Activated B cell treated with CpG ODN at 0.5 μM for 24 hours (primary cell): Measurements from ENCODE around the gene CXCL14. TPM values are rescaled to one million over a fixed set of nuclear protein-coding genes. Genes with fewer than 3 reads are reported as not detected.

Source experiments
- ATAC-seq: fragments of 200-7000 bp; cut with Tn5 transposase; one replicate; pipeline ENCODE4 v1.10.0; 2021; ENCODE audit warnings: low read depth, mild to moderate bottlenecking, moderate library complexity
- CTCF ChIA-PET: fragments of 350-600 bp; sonication (Branson Sonifier 250); formaldehyde crosslinking; loops from one replicate; lab custom pipeline; 2021; ENCODE audit warnings: antibody characterized with exemption; lab: Charles Lee
- POLR2A ChIA-PET: fragments of 350-600 bp; sonication (Branson Sonifier 250); formaldehyde crosslinking; loops from one replicate; lab custom pipeline; 2021; ENCODE audit warnings: antibody characterized with exemption; lab: Charles Lee
- DNase-seq: peaks from one replicate; pipeline ENCODE4 v3.0.0; 2022
- H3K27ac Mint-ChIP-seq: one replicate; pipeline ENCODE4 v1.8.0; 2020; ENCODE audit warnings: mixed read lengths
- H3K27me3 Mint-ChIP-seq: one replicate; pipeline ENCODE4 v1.8.0; 2021; ENCODE audit warnings: mixed read lengths
- H3K36me3 Mint-ChIP-seq: one replicate; pipeline ENCODE4 v1.8.0; 2021; ENCODE audit warnings: low read depth, mixed read lengths
- H3K4me1 Mint-ChIP-seq: one replicate; pipeline ENCODE4 v1.8.0; 2021; ENCODE audit warnings: mixed read lengths
- H3K4me3 Mint-ChIP-seq: one replicate; pipeline ENCODE4 v1.8.0; 2020; ENCODE audit warnings: mild to moderate bottlenecking, mixed read lengths
- H3K9me3 Mint-ChIP-seq: one replicate; pipeline ENCODE4 v1.8.0; 2020; ENCODE audit warnings: mixed read lengths
- intact Hi-C: fragments of 100-400 bp; cut with micrococcal nuclease; formaldehyde crosslinking; loops from one replicate; pipeline ENCODE4 v1.15.1; 2024
- total RNA-seq: library from RNA; stranded (reverse); gene quantifications from 2 replicates; pipeline ENCODE4 v1.2.3, GENCODE V29; 2022
- TF ChIP-seq, protein P1 (sequence below): fragments of 200-600 bp; IDR thresholded peaks from one replicate; pipeline ENCODE4 v1.8.0; 2022; ENCODE audit warnings: antibody characterized with exemption, mild to moderate bottlenecking

CXCL14 gene
- total RNA-seq, 1 donor from 2014 or later: not detected

DNA sequence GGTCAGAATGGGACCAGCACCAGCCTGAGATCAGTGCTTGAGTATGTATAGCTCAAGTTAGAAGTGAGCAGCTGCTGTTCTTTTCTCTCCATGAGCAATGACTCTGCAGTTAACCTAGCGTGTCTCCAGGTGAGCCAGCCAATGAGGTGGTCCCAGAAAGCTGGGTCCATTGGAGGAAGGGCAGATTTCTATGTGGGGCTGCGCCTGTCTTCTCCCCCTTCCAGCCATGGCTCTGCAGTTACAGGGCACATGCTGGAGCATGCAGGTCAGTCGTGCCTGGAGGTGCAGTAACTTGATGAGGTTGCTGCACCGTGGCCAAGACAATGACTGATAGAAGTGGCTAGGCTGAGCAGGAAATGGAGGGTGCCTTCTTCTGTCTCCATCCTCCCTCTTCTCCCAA is 29.6 kb upstream of the CXCL14 start:
- ATAC-seq (no peak), DNase-seq (no peak)
- POLR2A ChIA-PET: no interaction called here
- intact Hi-C loops: no loop called here
- Mint-ChIP-seq H3K4me3 (no peak overlapping the region), H3K27ac (no peak overlapping the region), H3K4me1 (no peaks in the 10 kb centered on the region), H3K27me3 (peaks cover 3% of the 10 kb centered on the region), H3K36me3 (no peaks in the 10 kb centered on the region), H3K9me3 (no peaks in the 10 kb centered on the region)
- TF ChIP-seq, protein P1, sequence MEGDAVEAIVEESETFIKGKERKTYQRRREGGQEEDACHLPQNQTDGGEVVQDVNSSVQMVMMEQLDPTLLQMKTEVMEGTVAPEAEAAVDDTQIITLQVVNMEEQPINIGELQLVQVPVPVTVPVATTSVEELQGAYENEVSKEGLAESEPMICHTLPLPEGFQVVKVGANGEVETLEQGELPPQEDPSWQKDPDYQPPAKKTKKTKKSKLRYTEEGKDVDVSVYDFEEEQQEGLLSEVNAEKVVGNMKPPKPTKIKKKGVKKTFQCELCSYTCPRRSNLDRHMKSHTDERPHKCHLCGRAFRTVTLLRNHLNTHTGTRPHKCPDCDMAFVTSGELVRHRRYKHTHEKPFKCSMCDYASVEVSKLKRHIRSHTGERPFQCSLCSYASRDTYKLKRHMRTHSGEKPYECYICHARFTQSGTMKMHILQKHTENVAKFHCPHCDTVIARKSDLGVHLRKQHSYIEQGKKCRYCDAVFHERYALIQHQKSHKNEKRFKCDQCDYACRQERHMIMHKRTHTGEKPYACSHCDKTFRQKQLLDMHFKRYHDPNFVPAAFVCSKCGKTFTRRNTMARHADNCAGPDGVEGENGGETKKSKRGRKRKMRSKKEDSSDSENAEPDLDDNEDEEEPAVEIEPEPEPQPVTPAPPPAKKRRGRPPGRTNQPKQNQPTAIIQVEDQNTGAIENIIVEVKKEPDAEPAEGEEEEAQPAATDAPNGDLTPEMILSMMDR: no peak
- CTCF ChIA-PET: no interaction called here

DNA sequence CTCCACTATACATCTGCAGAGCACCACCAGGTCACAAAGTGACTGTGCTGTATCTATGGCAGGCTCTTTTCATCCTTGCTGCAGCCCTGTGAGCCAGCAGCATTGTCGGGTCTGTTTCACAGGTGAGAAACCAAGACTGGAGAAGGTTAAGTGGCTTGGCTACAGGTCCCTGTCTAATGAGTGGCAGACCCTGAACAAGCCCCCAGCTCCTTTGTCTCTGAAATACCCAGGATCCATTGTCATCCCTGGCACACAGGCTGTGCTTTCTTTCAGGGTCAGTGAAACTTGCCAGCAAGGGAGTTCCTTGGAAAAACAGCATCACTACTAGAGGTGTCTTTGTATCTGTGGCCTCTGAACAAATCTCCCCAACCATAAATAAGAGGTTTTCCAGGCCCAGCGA is 27.6 kb upstream of the CXCL14 start:
- TF ChIP-seq, protein P1: no peak
- CTCF ChIA-PET: no interaction called here
- Mint-ChIP-seq H3K4me1 (no peaks in the 10 kb centered on the region), H3K36me3 (no peaks in the 10 kb centered on the region), H3K27ac (no peak overlapping the region), H3K4me3 (no peak overlapping the region), H3K27me3 (peaks cover 3% of the 10 kb centered on the region), H3K9me3 (no peaks in the 10 kb centered on the region)
- POLR2A ChIA-PET: no interaction called here
- ATAC-seq: no peak
- no peak for DNase-seq
- intact Hi-C loops: no loop called here

DNA sequence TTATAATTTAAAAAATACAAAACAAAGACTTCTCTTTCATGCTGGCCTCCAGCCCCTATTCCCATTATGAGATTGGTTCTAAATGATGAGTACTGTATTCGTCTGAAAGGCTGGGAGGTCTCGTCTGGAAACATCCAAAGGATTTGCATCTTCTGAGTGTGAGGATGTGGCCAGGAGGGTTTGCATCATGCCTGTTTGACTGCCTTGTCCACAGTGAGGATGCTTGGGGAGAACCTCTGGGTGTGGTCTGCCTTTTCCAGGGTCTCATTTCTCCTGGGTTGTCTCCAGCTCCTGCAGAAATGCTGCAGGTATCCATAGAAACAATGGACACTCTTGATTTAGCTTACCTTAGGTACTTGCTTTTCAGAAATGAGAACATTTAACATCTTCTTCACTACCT is 26.4 kb upstream of the CXCL14 start:
- POLR2A ChIA-PET: no interaction called here
- CTCF ChIA-PET: no interaction called here
- Mint-ChIP-seq H3K27me3 (peaks cover 3% of the 10 kb centered on the region), H3K4me1 (no peaks in the 10 kb centered on the region), H3K36me3 (no peaks in the 10 kb centered on the region), H3K9me3 (no peaks in the 10 kb centered on the region), H3K27ac (no peak overlapping the region), H3K4me3 (no peak overlapping the region)
- TF ChIP-seq, protein P1: no peak
- intact Hi-C loops: no loop called here
- ATAC-seq (no peak), DNase-seq (no peak)

DNA sequence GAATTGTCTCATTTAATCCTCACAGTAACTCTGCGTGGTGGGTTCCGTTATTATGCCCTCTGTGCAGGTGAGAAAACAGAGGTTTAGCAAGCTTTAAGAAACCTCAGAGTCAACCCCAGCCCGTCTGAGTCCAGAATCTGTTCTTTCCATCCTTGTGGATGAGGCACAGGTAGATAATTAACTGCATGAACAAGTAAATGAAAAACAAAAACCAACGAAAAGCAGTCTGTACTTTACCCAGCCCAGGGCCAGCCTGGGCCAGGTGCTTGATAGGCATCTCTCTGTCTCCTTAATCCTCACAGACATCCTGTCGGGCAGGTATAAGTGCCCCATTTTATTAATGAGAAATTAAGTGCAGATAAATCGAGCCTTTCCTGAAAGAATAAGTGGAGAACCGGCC is 25.3 kb upstream of the CXCL14 start:
- Mint-ChIP-seq H3K27ac (no peak overlapping the region), H3K4me1 (no peaks in the 10 kb centered on the region), H3K27me3 (no peaks in the 10 kb centered on the region), H3K9me3 (no peaks in the 10 kb centered on the region), H3K36me3 (no peaks in the 10 kb centered on the region), H3K4me3 (no peak overlapping the region)
- TF ChIP-seq, protein P1: no peak
- ChIA-PET POLR2A (no interaction called here), CTCF (no interaction called here)
- DNase-seq (no peak), ATAC-seq (no peak)
- intact Hi-C loops: no loop called here

DNA sequence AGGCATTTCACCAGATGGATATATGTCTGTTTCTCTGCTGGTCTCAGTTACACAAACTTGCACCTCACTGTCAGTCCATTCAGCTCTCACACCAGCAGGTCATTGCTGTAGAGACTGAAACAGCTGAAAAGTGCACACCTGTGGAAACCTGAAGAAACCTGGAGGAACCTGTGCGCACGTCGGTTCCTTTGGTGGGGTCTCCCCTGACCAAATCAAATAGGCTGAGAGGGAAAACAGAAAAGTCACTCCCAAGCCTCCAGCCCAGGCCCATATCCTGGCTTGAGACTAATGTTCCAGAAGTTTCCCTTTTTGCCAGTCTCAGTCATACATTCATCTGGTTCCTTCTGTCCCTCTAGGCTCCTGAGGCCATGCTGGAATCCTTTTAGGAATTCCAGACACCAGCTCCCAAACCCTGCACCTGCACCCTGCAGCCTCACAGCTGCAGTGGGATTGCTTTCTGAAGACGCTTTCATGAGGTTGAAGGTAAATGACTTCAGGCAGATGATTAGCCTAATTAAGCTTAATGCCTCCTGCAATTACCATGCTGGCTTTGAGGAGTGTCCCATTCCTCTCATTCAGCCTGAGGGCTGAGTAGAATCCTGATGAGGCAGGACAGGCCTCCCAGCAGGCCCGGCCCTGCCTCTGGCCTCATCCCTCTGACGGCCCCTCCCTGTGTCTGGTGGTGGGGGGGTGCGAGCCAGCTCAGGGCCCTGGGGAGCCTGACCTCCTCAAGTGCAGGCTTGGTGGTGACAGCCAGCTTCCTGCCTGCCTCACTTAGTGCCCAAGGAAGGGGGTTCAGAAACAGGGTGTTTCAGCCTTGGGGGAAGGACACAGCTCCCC is 24.3 kb upstream of the CXCL14 start:
- ATAC-seq (no peak), DNase-seq (no peak)
- intact Hi-C loops: no loop called here
- ChIA-PET CTCF (no interaction called here), POLR2A (no interaction called here)
- Mint-ChIP-seq H3K27me3 (no peaks in the 10 kb centered on the region), H3K9me3 (no peaks in the 10 kb centered on the region), H3K4me3 (no peak overlapping the region), H3K27ac (no peak overlapping the region), H3K36me3 (no peaks in the 10 kb centered on the region), H3K4me1 (no peaks in the 10 kb centered on the region)
- TF ChIP-seq, protein P1: no peak
